Camera-type eye (tissue), 1 donor: ENCODE results near the gene NBPF4. TPM values are rescaled to one million over a fixed set of nuclear protein-coding genes. Genes with fewer than 3 reads are reported as not detected.

Source experiments
- total RNA-seq: library from RNA; depleted of rRNA; stranded (reverse); fragments of >200 nt; gene quantifications from one replicate; pipeline ENCODE4 v1.2.3, GENCODE V29; 2014

The NBPF4 gene, protein sequence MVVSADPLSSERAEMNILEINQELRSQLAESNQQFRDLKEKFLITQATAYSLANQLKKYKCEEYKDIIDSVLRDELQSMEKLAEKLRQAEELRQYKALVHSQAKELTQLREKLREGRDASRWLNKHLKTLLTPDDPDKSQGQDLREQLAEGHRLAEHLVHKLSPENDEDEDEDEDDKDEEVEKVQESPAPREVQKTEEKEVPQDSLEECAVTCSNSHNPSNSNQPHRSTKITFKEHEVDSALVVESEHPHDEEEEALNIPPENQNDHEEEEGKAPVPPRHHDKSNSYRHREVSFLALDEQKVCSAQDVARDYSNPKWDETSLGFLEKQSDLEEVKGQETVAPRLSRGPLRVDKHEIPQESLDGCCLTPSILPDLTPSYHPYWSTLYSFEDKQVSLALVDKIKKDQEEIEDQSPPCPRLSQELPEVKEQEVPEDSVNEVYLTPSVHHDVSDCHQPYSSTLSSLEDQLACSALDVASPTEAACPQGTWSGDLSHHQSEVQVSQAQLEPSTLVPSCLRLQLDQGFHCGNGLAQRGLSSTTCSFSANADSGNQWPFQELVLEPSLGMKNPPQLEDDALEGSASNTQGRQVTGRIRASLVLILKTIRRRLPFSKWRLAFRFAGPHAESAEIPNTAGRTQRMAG
- not detected for total RNA-seq

GRCh38 chr1:108243976-108244375 lies at the start of gene NBPF4:
TSS of gene NBPF4 (minus strand) at chr1:108244076. CDS start at chr1:108243761, 315 bp downstream.

GRCh38 chr1:108199781-108200686 lies 43.8 kb downstream of the NBPF4 start, which contains the start of gene SLC25A24:
TSS of gene SLC25A24 (minus strand) at chr1:108200343. CDS start at chr1:108200138, 205 bp downstream.

Other genes starting within 250 kb of the NBPF4 start
- gene SLC25A24, start 43.7 kb downstream of the NBPF4 start, total RNA-seq: 54.3 TPM
- gene NBPF6, start 206.3 kb upstream of the NBPF4 start, total RNA-seq: not detected